GM21528 (cell line): Measurements from ENCODE around the gene GALK2.
"Not testable (repeated sequence)": the region's sequence is repeated elsewhere in the genome, so short reads cannot be mapped to it uniquely, and the experiment has no call there.

Experiments used
- ATAC-seq: cut with Tn5 transposase; IDR thresholded peaks from one replicate; pipeline ENCODE4 v1.9.1; 2021; ENCODE audit warnings: mild to moderate bottlenecking, moderate library complexity; ENCODE audit not compliant: unreplicated experiment, low FRiP score

GALK2 gene

GRCh38 chr15:49163678-49164077 lies 6.4 kb upstream of the GALK2 start:
- no peak for ATAC-seq

DNA sequence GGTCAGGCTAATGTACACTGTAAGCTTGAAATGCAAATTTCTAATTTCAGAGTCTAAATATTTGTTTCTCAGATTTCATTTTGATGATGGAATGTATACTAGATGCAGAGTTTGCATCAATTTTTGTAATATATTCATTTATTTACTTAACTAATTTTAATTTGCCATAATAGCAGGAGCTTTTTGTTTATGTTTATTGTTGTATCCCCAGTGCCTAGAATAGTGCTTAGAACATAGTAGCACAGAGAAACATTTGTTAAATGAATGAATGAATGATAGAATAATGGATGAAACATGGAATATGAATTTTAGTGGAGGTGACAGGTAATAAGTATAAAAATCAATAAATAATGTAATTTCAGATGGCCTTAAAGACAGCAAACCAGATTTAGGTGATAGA lies 5.2 kb upstream of the GALK2 start:
- ATAC-seq, result no peak

DNA sequence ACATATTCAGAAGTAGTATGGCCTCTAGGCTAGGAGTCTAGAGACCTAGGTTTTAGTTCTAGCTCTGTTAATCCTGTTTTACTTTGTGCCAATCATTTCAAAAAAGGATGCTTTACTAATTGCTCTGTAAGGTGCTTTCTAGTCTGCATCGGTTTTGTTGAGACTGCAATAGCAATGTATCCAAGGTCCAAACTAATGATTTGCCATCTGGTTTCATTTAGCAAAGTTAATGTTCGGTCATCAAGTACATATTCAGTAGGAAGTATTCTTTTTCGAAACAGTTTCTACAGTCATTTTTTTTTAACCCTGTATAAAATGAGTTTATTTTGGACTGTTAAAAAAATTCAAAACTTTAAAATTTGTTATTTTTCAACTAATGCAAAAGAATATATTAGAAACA lies 2.0 kb upstream of the GALK2 start:
- ATAC-seq, result no peak

DNA sequence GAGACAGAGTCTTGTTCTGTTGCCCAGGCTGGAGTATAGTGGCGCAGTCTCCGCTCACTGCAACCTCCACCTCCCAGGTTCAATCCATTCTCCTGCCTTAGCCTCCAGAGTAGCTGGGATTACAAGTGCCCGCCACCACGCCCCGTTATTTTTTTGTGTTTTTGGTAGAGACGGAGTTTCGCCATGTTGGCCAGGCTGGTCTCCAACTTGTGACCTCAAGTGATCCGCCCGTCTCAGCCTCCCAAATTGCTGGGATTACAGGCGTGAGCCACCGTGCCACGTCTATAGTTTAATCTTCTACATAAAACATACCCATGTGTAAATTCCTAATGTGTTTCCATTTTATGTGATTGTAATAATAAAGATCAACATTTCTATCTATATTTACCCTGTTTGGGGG lies 1.7 kb downstream of the GALK2 start:
- no peak for ATAC-seq

DNA sequence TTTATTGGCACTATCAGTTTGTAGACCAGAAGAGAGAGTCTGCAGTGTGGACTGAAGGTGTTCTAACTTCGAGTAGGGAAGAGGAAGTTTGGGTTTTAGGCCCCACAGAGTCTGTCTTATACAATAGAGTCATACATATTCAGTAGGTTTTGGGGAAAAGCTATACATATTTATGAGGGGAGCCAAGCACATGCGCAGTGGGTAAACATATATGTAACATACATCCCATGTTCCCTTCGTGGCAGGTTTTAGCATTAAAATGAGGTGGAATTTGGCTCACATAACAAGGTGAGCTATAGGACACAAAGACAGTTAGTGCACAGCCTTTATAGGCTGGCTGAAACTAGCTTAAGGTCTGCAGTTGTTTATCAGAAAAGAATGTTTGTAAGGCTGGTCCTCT lies 4.9 kb downstream of the GALK2 start:
- no peak for ATAC-seq

DNA sequence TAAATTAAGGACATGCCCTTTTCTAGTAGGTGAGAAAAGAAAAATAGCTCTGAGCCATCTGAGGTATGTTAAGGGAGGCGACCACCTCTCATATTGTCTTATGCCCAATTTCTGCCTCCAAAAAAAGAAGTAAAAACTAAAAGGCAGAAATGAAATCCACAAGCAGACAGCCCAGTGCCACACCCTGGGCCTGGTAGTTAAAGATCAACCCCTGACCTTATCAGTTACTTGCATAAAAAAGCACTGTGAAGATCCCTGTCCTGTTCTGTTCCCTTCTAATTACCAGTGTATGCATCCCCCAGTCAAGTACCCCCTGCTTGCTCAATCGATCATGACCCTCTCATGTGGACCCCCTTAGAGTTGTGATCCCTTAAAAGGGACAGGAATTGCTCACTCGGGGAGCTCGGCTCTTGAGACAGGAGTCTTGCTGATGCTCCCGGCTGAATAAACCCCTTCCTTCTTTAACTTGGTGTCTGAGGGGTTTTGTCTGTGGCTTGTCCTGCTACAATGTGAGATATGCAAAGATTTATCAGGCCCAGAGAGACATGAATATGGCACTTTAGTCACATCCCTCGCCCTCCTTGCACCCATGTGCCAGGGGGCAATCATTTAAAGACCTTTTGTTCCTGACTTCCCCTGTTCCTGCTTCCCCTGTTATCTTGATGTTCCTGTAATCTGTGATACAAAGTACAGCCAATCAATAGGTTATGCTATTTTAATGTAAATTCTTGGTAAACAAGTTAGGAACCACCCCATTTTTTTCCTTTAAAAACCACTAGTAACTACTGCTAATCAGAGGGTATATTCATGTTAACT lies 5.7 kb downstream of the GALK2 start:
- not testable (repeated sequence) for ATAC-seq

- ATAC-seq, result no peak
Measured at GRCh38 chr15:49178497-49178896, 8.4 kb downstream of the GALK2 start.

- ATAC-seq, result no peak
Measured at GRCh38 chr15:49179433-49180190, 9.6 kb downstream of the GALK2 start.

DNA sequence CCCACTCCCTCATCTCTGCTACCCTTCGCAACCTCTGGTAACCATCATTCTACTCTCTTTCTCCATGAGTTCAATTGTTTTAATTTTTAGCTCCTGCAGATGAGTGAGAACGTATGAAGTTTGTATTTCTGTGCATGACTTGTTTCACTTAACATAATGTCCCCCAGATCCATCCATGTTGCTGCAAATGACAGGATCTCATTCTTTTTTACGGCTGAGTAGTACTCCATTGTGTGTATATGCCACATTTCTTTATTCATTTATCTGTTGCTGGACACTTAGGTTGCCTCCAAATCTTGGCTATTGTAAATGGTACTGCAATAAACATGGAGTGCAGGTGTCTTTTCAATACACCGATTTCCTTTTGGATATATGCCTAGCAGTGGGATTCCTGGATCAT lies 12.1 kb downstream of the GALK2 start:
- no peak for ATAC-seq

- ATAC-seq, result not testable (repeated sequence)
Measured at GRCh38 chr15:49183741-49184140, 13.7 kb downstream of the GALK2 start.

- peak; percentile 80 for ATAC-seq
Measured at GRCh38 chr15:49185473-49185872, 15.4 kb downstream of the GALK2 start.

- no peak for ATAC-seq
Measured at GRCh38 chr15:49187549-49188245, 17.6 kb downstream of the GALK2 start.

GRCh38 chr15:49188933-49189332 lies 18.9 kb downstream of the GALK2 start:
- no peak for ATAC-seq

DNA sequence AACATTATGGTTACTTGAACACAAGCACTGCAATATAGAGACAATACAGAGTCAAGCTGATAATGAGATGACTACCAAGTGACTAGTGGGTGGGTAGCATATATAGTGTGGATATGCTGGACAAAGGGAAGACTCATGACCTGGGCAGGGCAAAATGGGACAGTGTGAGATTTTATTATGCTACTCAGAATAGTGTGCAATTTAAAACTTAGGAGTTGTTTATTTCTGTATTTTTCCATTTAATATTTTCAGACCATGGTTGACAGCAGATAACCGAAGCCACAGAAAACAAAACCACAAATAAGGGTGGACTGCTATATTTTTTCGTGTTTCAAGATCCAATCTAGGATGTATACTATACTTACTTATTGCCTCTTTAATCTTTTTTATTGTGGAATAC lies 19.6 kb downstream of the GALK2 start:
- ATAC-seq, result no peak

GRCh38 chr15:49190586-49190985 lies 20.5 kb downstream of the GALK2 start:
- no peak for ATAC-seq

GRCh38 chr15:49191892-49192291 lies 21.8 kb downstream of the GALK2 start:
- no peak for ATAC-seq

- ATAC-seq, result no peak
Measured at GRCh38 chr15:49196856-49197255, 26.8 kb downstream of the GALK2 start.

GRCh38 chr15:49199666-49200065 lies 29.6 kb downstream of the GALK2 start:
- ATAC-seq, result no peak

GRCh38 chr15:49200347-49200746 lies 30.3 kb downstream of the GALK2 start:
- ATAC-seq, result no peak

GRCh38 chr15:49208102-49208501 lies 38.1 kb downstream of the GALK2 start:
- not testable (repeated sequence) for ATAC-seq

GRCh38 chr15:49212897-49213296 lies 42.9 kb downstream of the GALK2 start:
- ATAC-seq, result no peak
